Pancreas (tissue), 10 donors: ENCODE results near the gene IL5. TPM values are rescaled to one million over a fixed set of nuclear protein-coding genes. Genes with fewer than 3 reads are reported as not detected.

Experiments used
- ATAC-seq, 4 donors: fragments of 200-7000 bp; cut with Tn5 transposase; one replicate each; pipeline versions ENCODE4 v1.8.0 to v1.9.1; 2020; ENCODE audit warnings: mild to moderate bottlenecking in 4 of 4, moderate library complexity in 4 of 4
- DNase-seq, 6 donors: peaks; one replicate each; pipeline ENCODE4 v3.0.0-alpha.2; 2020
- FAIRE-seq: peaks from 2 replicates; lab custom pipeline; 2012; peaks lifted over from hg19 to GRCh38; lab: Jason Lieb, UNC
- H3K27ac ChIP-seq, 4 donors: fragments of 200-600 bp; sonication (generic); 1 replicate in 3 of 4; 2 replicates in 1 of 4; pipeline versions ENCODE4 v1.5.0 to v1.8.0; 2020
- H3K27me3 ChIP-seq, 4 donors: fragments of 200-600 bp; one replicate each; pipeline ENCODE4 v1.8.0; 2021
- H3K36me3 ChIP-seq, 3 donors: fragments of 200-600 bp; sonication (generic) in 1 of 3; one replicate each; pipeline versions ENCODE4 v1.5.0 to v1.8.0; 2020 to 2021
- H3K4me1 ChIP-seq, 3 donors: fragments of 200-600 bp; one replicate each; pipeline ENCODE4 v1.8.0; 2021
- H3K4me3 ChIP-seq, 4 donors: fragments of 200-600 bp; sonication (generic) in 2 of 4; one replicate each; pipeline versions ENCODE4 v1.5.0 to v1.8.0; 2020 to 2021
- H3K9me3 ChIP-seq, 4 donors: fragments of 200-600 bp; one replicate each; pipeline ENCODE4 v1.8.0; 2021
- CTCF ChIP-seq, 4 donors: fragments of 200-600 bp; sonication (generic) in 3 of 4; IDR thresholded peaks; one replicate each; pipeline versions ENCODE4 v1.5.0 to v1.8.0; 2021; ENCODE audit warnings: antibody characterized with exemption in 4 of 4
- WGBS, 2 donors: extraction: QIAGEN DNeasy Blood & Tissue Kit; methylation state at CpG; one replicate each; pipeline ENCODE4 v1.1.7; 2013; 5-methylcytosine and 5-hydroxymethylcytosine counted together
- intact Hi-C, 3 donors: fragments of 100-400 bp; cut with DNase I; formaldehyde crosslinking; loops; one replicate each; pipeline versions ENCODE4 v1.11.1 to v1.14.2; 2022
- polyA plus RNA-seq, 2 donors: library from polyadenylated mRNA; stranded (reverse); fragments of 200-250 nt; gene quantifications; one replicate each; pipeline ENCODE4 v1.2.3, GENCODE V29; 2013
- total RNA-seq, 6 donors: library from RNA; stranded (reverse); fragmentation: NEBNext Ultra II Directional in 4 of 6; extraction: Animal tissue kit (Norgen Biotek cat#: 25700) in 4 of 6; gene quantifications; one replicate each; pipeline versions ENCODE4 v1.2.1 to v1.2.4, GENCODE V29; 2021 to 2023
- donor health status: healthy with polysubstance abuse.
- donor health status: DM: no; HTN: no; CAD: no; lungs with moderate emphysema.
- donor health status: DM: no; HTN: no; CAD: no.
- donor health status: control.
- donor health status: control.
- donor health status: Bipolar disorder and iron deficiency.
- donor health status: DM: yes; HTN: yes; CAD: no.
- donor health status: DM: no; HTN: no; CAD: no.
- donor health status: DM: no; HTN: no; CAD: no.
- donor health status: DM: yes; HTN: yes; CAD: no.

The IL5 gene
- total and polyA plus RNA-seq, 8 donors, result not detected

- H3K27me3 ChIP-seq, result no peaks in the 10 kb centered on the region
- no peak overlapping the region for H3K27ac ChIP-seq
- FAIRE-seq, result no peak
- peak in 1 of 6 donors; percentile 8 for DNase-seq
- WGBS, 2 donors, result 88 to 94% methylated on average over 4 of the region's 4 CpGs
- peaks cover 0 to 37% (median 22%) of the 10 kb centered on the region in 3 donors for H3K4me1 ChIP-seq
- intact Hi-C loops, result no loop called here
- H3K4me3 ChIP-seq, result no peak overlapping the region
- TF ChIP-seq CTCF (IDR thresholded peaks at IDR 0.05), result no peak
- ATAC-seq, result no peak
- H3K36me3 ChIP-seq, result no peaks in the 10 kb centered on the region
- no peaks in the 10 kb centered on the region for H3K9me3 ChIP-seq
These were observed 50.1 kb downstream of the IL5 start for GRCh38 chr5:132493241-132493640.

- WGBS, 2 donors, result 80 to 92% methylated on average over 3 of the region's 3 CpGs
- Histone ChIP-seq H3K27ac (no peak overlapping the region), H3K36me3 (no peaks in the 10 kb centered on the region), H3K27me3 (no peaks in the 10 kb centered on the region), H3K4me1 (peaks cover 0 to 37% (median 26%) of the 10 kb centered on the region in 3 donors), H3K9me3 (no peaks in the 10 kb centered on the region), H3K4me3 (no peak overlapping the region)
- intact Hi-C loops, result no loop called here
- FAIRE-seq (no peak), DNase-seq (no peak), ATAC-seq (no peak)
- no peak for TF ChIP-seq CTCF (IDR thresholded peaks at IDR 0.05)
These were observed 50.8 kb downstream of the IL5 start for GRCh38 chr5:132492386-132493125.

Other genes with a start within 250 kb of the IL5 start
- under 1 TPM; 0.08 to 0.61 (median 0.23) TPM for gene SLC22A4, start 249.1 kb downstream of the IL5 start, total RNA-seq
- gene SLC22A4, start 249.1 kb downstream of the IL5 start, polyA plus RNA-seq, result under 1 TPM; 0.34 to 0.92 TPM
- gene SLC22A5, start 173.8 kb downstream of the IL5 start, total RNA-seq, result 10 to 100 TPM in 2 of 6 donors, 1 to 10 TPM in 4; 5.5 to 13.1 (median 7.8) TPM
- 10 to 100 TPM in 1 of 2 donors, 1 to 10 TPM in 1; 7.1 to 12.2 TPM for gene SLC22A5, start 173.8 kb downstream of the IL5 start, polyA plus RNA-seq
- 10 to 100 TPM in 4 of 6 donors, 1 to 10 TPM in 2; 7.0 to 28.0 (median 11.1) TPM for gene IRF1, start 52.7 kb downstream of the IL5 start, total RNA-seq
- 10 to 100 TPM in 1 of 2 donors, 1 to 10 TPM in 1; 8.5 to 30.8 TPM for gene IRF1, start 52.7 kb downstream of the IL5 start, polyA plus RNA-seq
- 10 to 100 TPM; 11.3 to 21.1 (median 17.1) TPM for gene RAD50, start 13.5 kb upstream of the IL5 start, total RNA-seq
- gene RAD50, start 13.5 kb upstream of the IL5 start, polyA plus RNA-seq, result 1 to 10 TPM; 5.9 to 7.8 TPM
- not detected for gene IL13, start 114.7 kb upstream of the IL5 start, total RNA-seq
- under 1 TPM in 1 of 2 donors, not detected in 1; 0.07 TPM for gene IL13, start 114.7 kb upstream of the IL5 start, polyA plus RNA-seq
- not detected for gene IL4, start 130.5 kb upstream of the IL5 start, total RNA-seq
- gene IL4, start 130.5 kb upstream of the IL5 start, polyA plus RNA-seq, result not detected
- 1 to 10 TPM; 2.4 to 6.3 (median 4.1) TPM for gene KIF3A, start 194.0 kb upstream of the IL5 start, total RNA-seq
- 1 to 10 TPM; 2.4 to 5.0 TPM for gene KIF3A, start 194.0 kb upstream of the IL5 start, polyA plus RNA-seq
- gene CCNI2, start 203.9 kb upstream of the IL5 start, total RNA-seq, result 1 to 10 TPM in 4 of 6 donors, under 1 TPM in 2; 0.69 to 4.4 (median 1.3) TPM
- 1 to 10 TPM in 1 of 2 donors, under 1 TPM in 1; 0.84 to 1.8 TPM for gene CCNI2, start 203.9 kb upstream of the IL5 start, polyA plus RNA-seq
- 10 to 100 TPM; 13.1 to 32.8 (median 17.1) TPM for gene SEPTIN8, start 233.7 kb upstream of the IL5 start, total RNA-seq
- 10 to 100 TPM; 17.9 to 18.6 TPM for gene SEPTIN8, start 233.7 kb upstream of the IL5 start, polyA plus RNA-seq